ENCODE results near the gene ACTR2.

DNA sequence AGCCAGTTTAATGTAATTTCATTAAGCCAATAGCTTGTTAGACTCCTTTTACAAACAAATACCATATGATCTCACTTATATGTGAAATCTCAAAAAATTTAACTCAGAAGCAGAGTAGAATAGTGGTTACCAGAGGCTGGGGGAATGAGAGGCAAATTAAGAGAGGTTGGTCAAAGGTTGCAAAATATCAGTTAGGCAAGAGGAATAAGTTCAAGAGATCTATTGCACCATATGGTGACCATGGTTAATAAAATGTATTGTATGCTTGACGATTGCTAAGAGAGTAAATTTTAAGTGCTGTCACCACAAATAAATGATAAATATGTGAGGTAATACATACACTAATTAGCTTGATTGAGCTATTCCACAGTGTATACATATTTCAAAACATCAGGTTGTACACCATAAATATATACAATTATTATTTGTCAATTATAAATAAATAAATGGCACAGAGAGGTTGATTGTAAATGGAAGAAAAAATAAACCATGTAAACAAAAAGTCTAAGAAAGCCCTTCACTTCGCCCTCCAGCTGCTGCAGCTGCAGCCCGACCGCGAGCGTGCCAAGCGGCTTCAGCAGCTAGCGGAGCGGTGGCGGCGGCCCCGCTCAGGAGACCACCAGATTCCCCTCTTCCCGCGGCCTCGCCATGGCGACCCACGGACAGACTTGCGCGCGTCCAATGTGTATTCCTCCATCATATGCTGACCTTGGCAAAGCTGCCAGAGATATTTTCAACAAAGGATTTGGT lies 23.0 kb upstream of the ACTR2 start:
- TF ChIP-seq POLR2A (IDR thresholded peaks at IDR 0.05) = no peak
- TF ChIP-seq, protein P1, sequence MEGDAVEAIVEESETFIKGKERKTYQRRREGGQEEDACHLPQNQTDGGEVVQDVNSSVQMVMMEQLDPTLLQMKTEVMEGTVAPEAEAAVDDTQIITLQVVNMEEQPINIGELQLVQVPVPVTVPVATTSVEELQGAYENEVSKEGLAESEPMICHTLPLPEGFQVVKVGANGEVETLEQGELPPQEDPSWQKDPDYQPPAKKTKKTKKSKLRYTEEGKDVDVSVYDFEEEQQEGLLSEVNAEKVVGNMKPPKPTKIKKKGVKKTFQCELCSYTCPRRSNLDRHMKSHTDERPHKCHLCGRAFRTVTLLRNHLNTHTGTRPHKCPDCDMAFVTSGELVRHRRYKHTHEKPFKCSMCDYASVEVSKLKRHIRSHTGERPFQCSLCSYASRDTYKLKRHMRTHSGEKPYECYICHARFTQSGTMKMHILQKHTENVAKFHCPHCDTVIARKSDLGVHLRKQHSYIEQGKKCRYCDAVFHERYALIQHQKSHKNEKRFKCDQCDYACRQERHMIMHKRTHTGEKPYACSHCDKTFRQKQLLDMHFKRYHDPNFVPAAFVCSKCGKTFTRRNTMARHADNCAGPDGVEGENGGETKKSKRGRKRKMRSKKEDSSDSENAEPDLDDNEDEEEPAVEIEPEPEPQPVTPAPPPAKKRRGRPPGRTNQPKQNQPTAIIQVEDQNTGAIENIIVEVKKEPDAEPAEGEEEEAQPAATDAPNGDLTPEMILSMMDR (IDR thresholded peaks at IDR 0.05) = no peak

Data from tibial nerve (tissue), 3 donors.